ENCODE data around the gene NRBP1. TPM values are rescaled to one million over a fixed set of nuclear protein-coding genes. Genes with fewer than 3 reads are reported as not detected.
A peak's percentile ranks its signal among the peaks of the same experiment; 100 is the strongest.

The NRBP1 gene
- total and polyA plus RNA-seq, 9 of the 15 experiments (the other 6 are each of a cell fraction or from before 2014, with no cell fraction given), result 2.9 to 84.5 (median 36.9) TPM

- no peak for TF ChIP-seq RREB1 (CRISPR knock-in tag; IDR thresholded peaks at IDR 0.05)
- TF ChIP-seq ZNF445 (CRISPR knock-in tag; IDR thresholded peaks at IDR 0.05; ENCODE audit: low read depth), result no peak
- TF ChIP-seq RUNX1 (IDR thresholded peaks at IDR 0.05; ENCODE audit: low read depth), result no peak
- TF ChIP-seq TSHZ1 (CRISPR knock-in tag; IDR thresholded peaks at IDR 0.05), result no peak
- no peak for TF ChIP-seq PURB (CRISPR knock-in tag; IDR thresholded peaks at IDR 0.05; ENCODE audit: low read depth)
- TF ChIP-seq FIP1L1 (IDR thresholded peaks at IDR 0.05; ENCODE audit: low read depth, low read length, poor library complexity, severe bottlenecking), result peak; percentile 41
- no peak for TF ChIP-seq HNRNPK (IDR thresholded peaks at IDR 0.05; ENCODE audit: low read depth, low read length, poor library complexity, severe bottlenecking)
- no peak for TF ChIP-seq ETV5 (CRISPR knock-in tag; IDR thresholded peaks at IDR 0.05; ENCODE audit: low read depth)
- TF ChIP-seq DNMT1 (IDR thresholded peaks at IDR 0.05), result no peak
- 0 out of 2 replicates have a peak, but pooled peaks have one; percentile 21 for TF ChIP-seq VEZF1 (CRISPR knock-in tag; IDR thresholded peaks at IDR 0.05)
- no peak for TF ChIP-seq ZNF518B (CRISPR knock-in tag; IDR thresholded peaks at IDR 0.05)
Observed at GRCh38 chr2:27441958-27442919, 13.8 kb downstream of the NRBP1 start, which contains the start of gene KRTCAP3 (continued).

All from K562 (cell line).